Loucy (cell line): Measurements from ENCODE around the gene SPEM1.

ENCODE experiments used
- EZH2phosphoT487 ChIP-seq: fragments of 200-600 bp; IDR thresholded peaks from 2 replicates; pipeline ENCODE4 v1.6.1; 2018; ENCODE audit warnings: antibody characterized with exemption, mild to moderate bottlenecking, moderate library complexity, borderline replicate concordance
- TF ChIP-seq, protein P1 (sequence below): fragments of 200-600 bp; sonication (generic); conservative IDR thresholded peaks from 2 replicates; pipeline ENCODE4 v1.5.1; 2014; ENCODE audit warnings: mild to moderate bottlenecking, antibody characterized with exemption, low read length

DNA sequence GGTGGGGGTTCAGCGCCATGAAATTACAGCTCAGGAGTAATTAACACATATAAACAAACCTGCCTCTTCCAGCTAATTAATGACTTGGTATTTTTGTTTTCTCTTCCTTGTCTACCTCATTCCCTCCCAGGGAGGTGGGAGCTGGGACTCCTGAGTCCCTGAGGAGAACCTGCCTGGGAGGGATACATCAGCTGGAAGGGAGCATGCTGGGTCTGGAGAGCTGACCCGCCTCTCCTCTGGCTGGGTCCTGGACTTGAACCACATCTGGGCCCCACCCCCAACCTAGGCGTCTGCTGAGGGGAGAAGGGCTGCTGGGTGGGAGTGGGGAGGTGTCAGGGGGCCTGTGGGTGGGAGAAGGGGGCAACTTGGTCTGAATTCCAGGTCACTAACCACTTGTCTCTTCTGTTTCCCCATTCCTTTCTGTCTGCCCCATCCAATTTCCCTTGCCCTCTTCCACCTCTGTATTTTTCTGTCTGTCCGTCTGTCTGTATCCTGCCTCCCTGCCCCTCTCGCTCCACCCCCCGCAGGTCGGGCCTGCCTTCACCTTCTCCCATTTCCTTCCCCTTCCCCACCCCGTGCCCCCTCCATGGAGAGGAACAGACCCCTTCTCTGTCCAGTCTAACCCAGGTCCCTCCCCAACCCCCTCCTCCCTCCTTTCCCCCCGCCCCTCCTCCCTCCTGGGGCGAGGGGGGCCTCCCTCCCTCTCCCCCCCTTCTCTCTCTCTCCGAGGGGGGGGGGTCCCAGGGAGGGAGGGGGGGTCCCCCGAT is 12.5 kb upstream of the SPEM1 start, which contains the start of gene NLGN2:
- no peak for TF ChIP-seq EZH2phosphoT487
- TF ChIP-seq, protein P1, sequence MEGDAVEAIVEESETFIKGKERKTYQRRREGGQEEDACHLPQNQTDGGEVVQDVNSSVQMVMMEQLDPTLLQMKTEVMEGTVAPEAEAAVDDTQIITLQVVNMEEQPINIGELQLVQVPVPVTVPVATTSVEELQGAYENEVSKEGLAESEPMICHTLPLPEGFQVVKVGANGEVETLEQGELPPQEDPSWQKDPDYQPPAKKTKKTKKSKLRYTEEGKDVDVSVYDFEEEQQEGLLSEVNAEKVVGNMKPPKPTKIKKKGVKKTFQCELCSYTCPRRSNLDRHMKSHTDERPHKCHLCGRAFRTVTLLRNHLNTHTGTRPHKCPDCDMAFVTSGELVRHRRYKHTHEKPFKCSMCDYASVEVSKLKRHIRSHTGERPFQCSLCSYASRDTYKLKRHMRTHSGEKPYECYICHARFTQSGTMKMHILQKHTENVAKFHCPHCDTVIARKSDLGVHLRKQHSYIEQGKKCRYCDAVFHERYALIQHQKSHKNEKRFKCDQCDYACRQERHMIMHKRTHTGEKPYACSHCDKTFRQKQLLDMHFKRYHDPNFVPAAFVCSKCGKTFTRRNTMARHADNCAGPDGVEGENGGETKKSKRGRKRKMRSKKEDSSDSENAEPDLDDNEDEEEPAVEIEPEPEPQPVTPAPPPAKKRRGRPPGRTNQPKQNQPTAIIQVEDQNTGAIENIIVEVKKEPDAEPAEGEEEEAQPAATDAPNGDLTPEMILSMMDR = no peak
